Ovary (tissue), 10 donors: Measurements from ENCODE around the gene COG5. TPM values are rescaled to one million over a fixed set of nuclear protein-coding genes. Genes with fewer than 3 reads are reported as not detected.

Source experiments
- DNase-seq, 5 donors: peaks; one replicate each; pipeline ENCODE4 v3.0.0-alpha.2; 2019 to 2020
- H3K27ac ChIP-seq, 2 donors: fragments of 200-600 bp; one replicate each; pipeline versions ENCODE4 v1.5.1 to v1.8.0; 2019 to 2022
- H3K27me3 ChIP-seq: fragments of 200-600 bp; one replicate; pipeline ENCODE4 v1.8.0; 2022
- H3K36me3 ChIP-seq: fragments of 200-600 bp; sonication (generic); one replicate; pipeline ENCODE4 v1.5.1; 2019
- H3K4me1 ChIP-seq: one replicate; pipeline ENCODE4 v1.8.1; 2013; ENCODE audit warnings: mild to moderate bottlenecking, moderate library complexity; ENCODE audit not compliant: insufficient read depth
- H3K4me3 ChIP-seq: fragments of 200-600 bp; sonication (generic); one replicate; pipeline ENCODE4 v1.5.1; 2017
- H3K9me3 ChIP-seq, 2 donors: fragments of 200-600 bp in 1 of 2; sonication (generic) in 1 of 2; one replicate each; pipeline versions ENCODE4 v1.5.1 to v1.8.1; 2013 to 2019; ENCODE audit warnings: mild to moderate bottlenecking in 1 of 2, moderate library complexity in 1 of 2
- EP300 ChIP-seq: sonication (generic); formaldehyde crosslinking; IDR thresholded peaks from one replicate; pipeline ENCODE4 v1.6.1; 2017; ENCODE audit warnings: antibody characterized with exemption
- POLR2A ChIP-seq: fragments of 450-650 bp; IDR thresholded peaks from one replicate; pipeline ENCODE4 v1.6.1; 2017; ENCODE audit warnings: antibody characterized with exemption, mild to moderate bottlenecking, moderate library complexity
- WGBS, 3 donors: extraction: QIAGEN DNeasy Blood & Tissue Kit in 1 of 3; methylation state at CpG; one replicate each; pipeline versions ENCODE4 v1.1.5 to v1.1.7; 2013 to 2017; 5-methylcytosine and 5-hydroxymethylcytosine counted together
- intact Hi-C, 4 donors: fragments of 100-400 bp; cut with DNase I; formaldehyde crosslinking; loops; one replicate each; pipeline versions ENCODE4 v1.11.0 to v1.15.1; 2022 to 2023
- long read RNA-seq, 3 donors: library from polyadenylated mRNA in 2 of 3; unstranded in 2 of 3; transcript quantifications; one replicate each; pipeline ENCODE4 v2.0.0 and lab custom pipeline, GENCODE V29; 2021 to 2026
- polyA plus RNA-seq, 2 donors: library from polyadenylated mRNA; stranded (reverse); fragments of 200-250 nt in 1 of 2; fragments of 350-450 nt in 1 of 2; fragmentation: Illumina TruSeq in 1 of 2; extraction: RNeasy Lipid Tissue Mini Kit (QIAGEN cat#74804) in 1 of 2; gene quantifications; one replicate each; pipeline ENCODE4 v1.2.3, GENCODE V29; 2013 to 2014
- total RNA-seq, 7 donors: library from RNA; depleted of rRNA in 2 of 7; stranded (reverse); fragments of >200 nt in 2 of 7; fragmentation: NEBNext Ultra II Directional in 3 of 7; extraction: Animal tissue kit (Norgen Biotek cat#: 25700) in 3 of 7; gene quantifications; one replicate each; pipeline versions ENCODE4 v1.1.0 to v1.2.4, GENCODE V29; 2016 to 2023
- TF ChIP-seq, protein P1 (sequence below), 3 donors: fragments of 450-650 bp in 2 of 3; fragments of 200-600 bp in 1 of 3; IDR thresholded peaks; one replicate each; pipeline versions ENCODE4 v1.5.1 to v1.8.0; 2016 to 2022; ENCODE audit warnings: antibody characterized with exemption in 3 of 3, mild to moderate bottlenecking in 1 of 3
- donor health status: DM: no; HTN: no; CAD: no; lungs with moderate emphysema.
- donor health status: DM: no; HTN: no; CAD: no.
- donor health status: Bipolar disorder and iron deficiency.
- donor health status: DM: yes; HTN: yes; CAD: no.
- donor health status: DM: no; HTN: no; CAD: no.
- donor health status: DM: yes; HTN: yes; CAD: no.

COG5 gene
- total RNA-seq (10 to 100 TPM; 32.7 to 49.7 (median 38.4) TPM), polyA plus RNA-seq (10 to 100 TPM; 10.3 to 31.2 TPM)
- long read RNA-seq, donor 1, full-length matches to known transcripts, result 34 of 57 reads
- long read RNA-seq, donor 1, partial matches to known transcripts, result 15 of 57 reads
- long read RNA-seq, donor 1, other reads (novel, unspliced or antisense), result 8 of 57 reads
- long read RNA-seq, donor 2, full-length matches to known transcripts, result 6 of 61 reads
- long read RNA-seq, donor 2, partial matches to known transcripts, result 55 of 61 reads
- long read RNA-seq, donor 2, other reads (novel, unspliced or antisense), result 0 of 61 reads
- long read RNA-seq, donor 3, full-length matches to known transcripts, result 33 of 44 reads
- long read RNA-seq, donor 3, partial matches to known transcripts, result 8 of 44 reads
- long read RNA-seq, donor 3, other reads (novel, unspliced or antisense), result 3 of 44 reads

DNA sequence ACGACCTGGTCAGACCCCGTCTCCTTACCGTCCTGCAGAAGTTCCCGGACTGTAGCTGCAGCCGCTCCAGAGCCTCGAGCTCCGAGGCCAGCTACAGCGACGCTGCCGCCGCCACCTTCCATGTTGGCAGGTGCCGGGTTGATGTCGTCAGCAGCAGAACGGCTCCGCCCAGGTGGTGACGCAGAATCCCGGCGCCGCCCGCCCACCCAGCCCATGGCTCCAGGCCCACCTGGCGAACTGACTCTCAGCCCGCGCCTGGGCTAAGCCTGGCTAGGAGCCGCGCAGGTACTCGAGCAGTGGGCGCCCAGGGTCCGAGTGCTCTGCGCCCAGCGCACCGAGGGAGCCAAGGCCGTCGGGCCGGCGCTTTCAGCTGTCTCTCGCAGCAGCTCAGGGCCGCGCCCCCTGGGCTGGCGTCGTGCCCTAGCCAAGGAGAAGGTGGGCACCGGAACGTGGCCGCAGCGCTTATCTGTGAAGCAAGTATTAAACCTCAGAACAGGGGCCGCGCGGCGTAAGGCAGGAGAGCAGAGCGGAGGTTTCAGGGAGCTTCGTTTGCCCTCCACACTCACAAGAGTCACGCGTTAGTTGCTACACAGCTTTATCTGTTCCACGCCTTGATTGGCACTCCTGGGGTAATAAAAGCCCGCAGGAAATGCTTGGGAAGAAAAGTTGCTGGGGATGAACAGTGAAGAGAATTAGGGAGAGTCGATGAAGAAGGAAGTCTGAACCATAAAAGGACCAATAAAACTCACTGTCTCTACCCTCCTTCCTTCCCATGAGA is at the start of gene COG5, which contains the start of gene DUS4L:
COG5 (minus strand) TSS at position 146 of the 778 bp plus-strand sequence; CDS start at position 122, 24 bp downstream.
DUS4L (plus strand) TSS at position 197 of the 778 bp plus-strand sequence. CDS start 3,100 bp downstream, outside the sequence.
- no peaks in the 10 kb centered on the region for H3K36me3 ChIP-seq
- DNase-seq, result peak; percentile 84 to 91 (median 88)
- H3K27me3 ChIP-seq, result no peaks in the 10 kb centered on the region
- peak within 1 kb of the TSS; percentile 40 to 83 for H3K27ac ChIP-seq
- no peaks in the 10 kb centered on the region for H3K4me1 ChIP-seq
- peak within 1 kb of the TSS; percentile 92 for H3K4me3 ChIP-seq
- TF ChIP-seq, protein P1, sequence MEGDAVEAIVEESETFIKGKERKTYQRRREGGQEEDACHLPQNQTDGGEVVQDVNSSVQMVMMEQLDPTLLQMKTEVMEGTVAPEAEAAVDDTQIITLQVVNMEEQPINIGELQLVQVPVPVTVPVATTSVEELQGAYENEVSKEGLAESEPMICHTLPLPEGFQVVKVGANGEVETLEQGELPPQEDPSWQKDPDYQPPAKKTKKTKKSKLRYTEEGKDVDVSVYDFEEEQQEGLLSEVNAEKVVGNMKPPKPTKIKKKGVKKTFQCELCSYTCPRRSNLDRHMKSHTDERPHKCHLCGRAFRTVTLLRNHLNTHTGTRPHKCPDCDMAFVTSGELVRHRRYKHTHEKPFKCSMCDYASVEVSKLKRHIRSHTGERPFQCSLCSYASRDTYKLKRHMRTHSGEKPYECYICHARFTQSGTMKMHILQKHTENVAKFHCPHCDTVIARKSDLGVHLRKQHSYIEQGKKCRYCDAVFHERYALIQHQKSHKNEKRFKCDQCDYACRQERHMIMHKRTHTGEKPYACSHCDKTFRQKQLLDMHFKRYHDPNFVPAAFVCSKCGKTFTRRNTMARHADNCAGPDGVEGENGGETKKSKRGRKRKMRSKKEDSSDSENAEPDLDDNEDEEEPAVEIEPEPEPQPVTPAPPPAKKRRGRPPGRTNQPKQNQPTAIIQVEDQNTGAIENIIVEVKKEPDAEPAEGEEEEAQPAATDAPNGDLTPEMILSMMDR (IDR thresholded peaks at IDR 0.05), result no peak
- TF ChIP-seq EP300 (no peak), POLR2A (peak; percentile 75)
- intact Hi-C loops, result loop anchor here in 1 of 4 donors (10.0 kb wide), 1 partner anchor 161 kb away; no protein-coding TSS in a partner anchor
- WGBS, 3 donors, result 0% methylated on average over 50 to 55 of the region's 55 CpGs
- no peaks in the 10 kb centered on the region for H3K9me3 ChIP-seq

- 89 to 91% (median 91%) methylated on average over 1 of the region's 1 CpG for WGBS, 3 donors
- no peak for TF ChIP-seq POLR2A
- TF ChIP-seq EP300, result no peak
- TF ChIP-seq, protein P1 (IDR thresholded peaks at IDR 0.05), result no peak
- Histone ChIP-seq H3K4me3 (no peak overlapping the region), H3K9me3 (no peaks in the 10 kb centered on the region), H3K36me3 (no peaks in the 10 kb centered on the region), H3K4me1 (no peaks in the 10 kb centered on the region), H3K27me3 (no peaks in the 10 kb centered on the region), H3K27ac (no peak overlapping the region)
- intact Hi-C loops, result no loop called here
- DNase-seq, result no peak
Measured at GRCh38 chr7:107613439-107613838, 49.7 kb upstream of the COG5 start.

DNA sequence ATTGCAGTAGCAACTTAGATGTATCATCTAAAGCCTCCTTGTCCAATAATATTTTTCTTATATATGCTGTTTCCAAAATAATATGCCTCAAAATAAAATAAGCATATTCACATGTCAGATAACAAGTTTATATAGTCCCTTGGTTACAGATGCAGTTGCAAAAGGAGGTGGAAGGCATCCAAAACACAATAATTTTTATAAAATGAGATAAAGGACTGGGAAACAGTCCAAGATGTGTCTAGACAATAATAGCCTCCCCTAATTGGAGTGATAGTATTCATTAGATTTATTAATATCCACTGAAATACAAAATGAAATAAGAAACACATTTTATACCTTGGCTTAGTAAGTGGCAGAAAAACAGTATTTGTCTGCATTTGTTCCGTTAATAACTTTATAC is 46.6 kb upstream of the COG5 start:
- no peaks in the 10 kb centered on the region for H3K9me3 ChIP-seq
- intact Hi-C loops, result no loop called here
- H3K36me3 ChIP-seq, result no peaks in the 10 kb centered on the region
- H3K27ac ChIP-seq, result no peak overlapping the region
- no peaks in the 10 kb centered on the region for H3K27me3 ChIP-seq
- WGBS, 3 donors, result 18 to 23% (median 20%) methylated on average over 1 of the region's 1 CpG
- TF ChIP-seq, protein P1 (IDR thresholded peaks at IDR 0.05), result no peak
- no peak for TF ChIP-seq POLR2A
- no peak for TF ChIP-seq EP300
- no peaks in the 10 kb centered on the region for H3K4me1 ChIP-seq
- no peak overlapping the region for H3K4me3 ChIP-seq
- DNase-seq, result no peak

DNA sequence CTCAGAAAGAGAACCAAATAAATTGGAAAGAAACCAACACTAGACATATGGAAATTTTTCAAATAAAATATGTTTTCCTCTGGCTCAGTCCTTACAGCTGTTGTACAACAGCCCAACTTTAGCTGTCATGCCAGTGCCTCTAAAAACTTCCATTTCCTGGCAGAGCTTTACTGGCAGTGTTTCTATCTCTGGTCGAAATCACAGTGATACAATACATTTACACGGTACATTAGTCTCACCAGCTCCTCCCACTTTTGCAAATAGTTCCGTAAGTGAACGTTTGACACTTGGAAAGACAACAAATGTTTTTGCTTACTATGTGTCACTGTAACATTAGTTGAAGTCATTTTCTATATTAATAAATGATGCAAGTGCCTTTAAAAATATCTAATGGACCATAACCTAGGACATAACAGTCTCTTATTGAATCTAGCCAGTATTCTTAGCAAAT is 46.1 kb upstream of the COG5 start:
- no peaks in the 10 kb centered on the region for H3K9me3 ChIP-seq
- H3K27me3 ChIP-seq, result no peaks in the 10 kb centered on the region
- TF ChIP-seq EP300 (no peak), POLR2A (no peak)
- TF ChIP-seq, protein P1 (IDR thresholded peaks at IDR 0.05), result no peak
- WGBS, 3 donors, result 16 to 23% (median 17%) methylated on average over 4 of the region's 4 CpGs
- H3K4me1 ChIP-seq, result no peaks in the 10 kb centered on the region
- no peak for DNase-seq
- no peak overlapping the region for H3K27ac ChIP-seq
- no peak overlapping the region for H3K4me3 ChIP-seq
- no peaks in the 10 kb centered on the region for H3K36me3 ChIP-seq
- intact Hi-C loops, result no loop called here
